ENCODE results near the gene CHRNA4. TPM values are rescaled to one million over a fixed set of nuclear protein-coding genes. Genes with fewer than 3 reads are reported as not detected.

Gene CHRNA4
- total RNA-seq, 1 donor from 2014 or later, result 165 TPM

DNA sequence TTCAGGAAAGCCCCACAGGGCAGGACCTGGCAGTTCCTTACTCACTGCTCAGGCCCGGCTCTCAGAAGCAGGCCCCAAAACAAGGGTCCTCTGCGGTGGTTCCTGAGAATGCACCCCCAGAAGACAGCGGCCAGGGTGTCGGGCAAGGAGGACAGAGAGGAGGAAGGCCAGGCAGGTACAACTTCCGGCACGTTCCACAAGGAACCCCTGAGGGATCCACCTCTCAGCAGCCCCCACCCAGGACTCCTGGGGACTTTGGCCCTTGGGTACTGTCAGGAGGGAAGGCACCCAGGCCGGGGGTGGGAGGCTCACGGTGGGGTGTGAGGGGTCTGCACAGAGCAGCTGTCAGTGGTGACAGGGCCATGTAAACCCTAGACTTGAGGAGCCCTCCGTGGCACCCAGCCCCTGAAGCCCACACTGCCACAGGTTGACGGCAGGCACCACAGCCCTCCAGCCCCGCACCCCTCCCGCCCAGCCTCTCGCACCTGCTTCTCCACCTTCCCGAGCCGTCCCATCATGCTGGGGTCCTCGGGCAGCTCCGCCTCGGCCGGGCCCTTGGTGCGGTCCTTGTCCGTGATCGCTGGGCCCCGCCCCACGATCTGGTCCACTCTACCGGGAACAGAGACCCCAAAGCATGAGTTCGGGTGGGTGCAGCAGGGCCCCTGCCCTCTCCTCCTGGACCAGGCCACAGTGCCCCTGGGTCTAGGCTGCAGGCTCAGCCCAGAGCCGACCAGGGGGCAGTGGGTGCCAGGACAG lies 47.0 kb upstream of the CHRNA4 start:
- peaks cover 21% of the 10 kb centered on the region for H3K9me3 Mint-ChIP-seq (ENCODE audit: unreplicated experiment)
- H3K27me3 Mint-ChIP-seq (ENCODE audit: unreplicated experiment), result peaks cover 12% of the 10 kb centered on the region
- TF ChIP-seq, protein P1, sequence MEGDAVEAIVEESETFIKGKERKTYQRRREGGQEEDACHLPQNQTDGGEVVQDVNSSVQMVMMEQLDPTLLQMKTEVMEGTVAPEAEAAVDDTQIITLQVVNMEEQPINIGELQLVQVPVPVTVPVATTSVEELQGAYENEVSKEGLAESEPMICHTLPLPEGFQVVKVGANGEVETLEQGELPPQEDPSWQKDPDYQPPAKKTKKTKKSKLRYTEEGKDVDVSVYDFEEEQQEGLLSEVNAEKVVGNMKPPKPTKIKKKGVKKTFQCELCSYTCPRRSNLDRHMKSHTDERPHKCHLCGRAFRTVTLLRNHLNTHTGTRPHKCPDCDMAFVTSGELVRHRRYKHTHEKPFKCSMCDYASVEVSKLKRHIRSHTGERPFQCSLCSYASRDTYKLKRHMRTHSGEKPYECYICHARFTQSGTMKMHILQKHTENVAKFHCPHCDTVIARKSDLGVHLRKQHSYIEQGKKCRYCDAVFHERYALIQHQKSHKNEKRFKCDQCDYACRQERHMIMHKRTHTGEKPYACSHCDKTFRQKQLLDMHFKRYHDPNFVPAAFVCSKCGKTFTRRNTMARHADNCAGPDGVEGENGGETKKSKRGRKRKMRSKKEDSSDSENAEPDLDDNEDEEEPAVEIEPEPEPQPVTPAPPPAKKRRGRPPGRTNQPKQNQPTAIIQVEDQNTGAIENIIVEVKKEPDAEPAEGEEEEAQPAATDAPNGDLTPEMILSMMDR (IDR thresholded peaks at IDR 0.05; ENCODE audit: partially characterized antibody, unreplicated experiment), result no peak
- H3K4me3 Mint-ChIP-seq (ENCODE audit: unreplicated experiment), result no peak overlapping the region
- H3K4me1 Mint-ChIP-seq (ENCODE audit: low read depth, unreplicated experiment), result peaks cover 10% of the 10 kb centered on the region
- no peak for DNase-seq
- H3K36me3 Mint-ChIP-seq (ENCODE audit: unreplicated experiment), result no peaks in the 10 kb centered on the region
- H3K27ac Mint-ChIP-seq (ENCODE audit: unreplicated experiment), result no peak overlapping the region

DNA sequence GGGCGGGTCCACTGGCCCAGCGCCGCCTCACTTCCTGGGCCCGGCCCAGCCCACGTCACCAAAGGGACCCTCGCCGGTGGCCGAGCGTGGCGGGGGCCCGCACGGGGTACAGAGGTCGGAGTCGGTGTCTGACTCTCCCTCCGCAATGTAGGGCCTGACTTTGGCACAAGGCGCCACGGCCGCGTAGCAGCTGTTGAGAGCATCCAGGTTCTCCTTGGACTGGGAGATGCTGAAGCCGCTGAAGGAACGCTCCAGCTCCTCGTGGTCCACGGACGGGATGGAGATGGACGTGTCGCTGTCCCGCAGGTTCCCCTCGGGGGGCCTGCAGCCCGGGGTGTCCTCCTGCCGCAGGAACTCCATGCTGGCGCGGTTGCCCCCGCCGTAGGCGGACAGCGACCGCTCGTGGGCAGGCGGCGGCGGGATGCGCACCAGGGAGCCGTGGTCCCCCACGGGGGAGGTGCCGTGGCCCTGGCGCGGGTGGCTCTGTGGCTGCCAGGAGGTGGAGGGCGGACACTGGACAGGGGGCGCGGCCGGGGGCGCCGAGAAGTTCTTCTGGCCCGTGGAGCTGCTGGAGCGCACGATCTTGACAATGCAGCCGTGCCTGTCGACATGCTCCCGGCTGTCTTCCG lies 45.6 kb upstream of the CHRNA4 start:
- Mint-ChIP-seq H3K4me3 (ENCODE audit: unreplicated experiment) (no peak overlapping the region), H3K27ac (ENCODE audit: unreplicated experiment) (no peak overlapping the region), H3K36me3 (ENCODE audit: unreplicated experiment) (no peaks in the 10 kb centered on the region), H3K9me3 (ENCODE audit: unreplicated experiment) (peaks cover 21% of the 10 kb centered on the region), H3K27me3 (ENCODE audit: unreplicated experiment) (peaks cover 18% of the 10 kb centered on the region), H3K4me1 (ENCODE audit: low read depth, unreplicated experiment) (peaks cover 6% of the 10 kb centered on the region)
- DNase-seq, result no peak
- TF ChIP-seq, protein P1 (IDR thresholded peaks at IDR 0.05; ENCODE audit: partially characterized antibody, unreplicated experiment), result no peak

DNA sequence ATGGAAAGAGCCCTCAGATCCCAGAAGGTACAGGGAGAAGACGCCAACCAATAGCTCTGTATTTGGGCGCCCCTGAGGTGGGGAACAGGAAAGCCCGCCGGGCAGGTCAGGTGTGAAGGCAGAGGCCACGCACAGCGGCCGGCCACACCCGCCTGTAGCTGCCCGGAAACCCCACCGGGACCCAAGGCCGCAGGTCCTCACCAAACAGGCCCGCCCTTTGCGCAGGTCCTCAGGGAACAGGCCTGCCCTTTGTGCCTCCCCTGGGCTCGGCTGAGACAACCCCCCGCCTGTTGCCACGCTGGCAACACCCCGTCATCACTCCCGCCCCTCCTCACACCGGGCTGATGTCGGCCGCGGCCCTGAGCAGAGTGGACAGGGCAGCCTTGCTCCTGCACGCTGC lies 44.9 kb upstream of the CHRNA4 start:
- TF ChIP-seq, protein P1 (IDR thresholded peaks at IDR 0.05; ENCODE audit: partially characterized antibody, unreplicated experiment), result no peak
- no peak for DNase-seq
- Mint-ChIP-seq H3K4me3 (ENCODE audit: unreplicated experiment) (no peak overlapping the region), H3K9me3 (ENCODE audit: unreplicated experiment) (peaks cover 22% of the 10 kb centered on the region), H3K36me3 (ENCODE audit: unreplicated experiment) (no peaks in the 10 kb centered on the region), H3K27ac (ENCODE audit: unreplicated experiment) (no peak overlapping the region), H3K27me3 (ENCODE audit: unreplicated experiment) (peaks cover 23% of the 10 kb centered on the region), H3K4me1 (ENCODE audit: low read depth, unreplicated experiment) (peaks cover 6% of the 10 kb centered on the region)

DNA sequence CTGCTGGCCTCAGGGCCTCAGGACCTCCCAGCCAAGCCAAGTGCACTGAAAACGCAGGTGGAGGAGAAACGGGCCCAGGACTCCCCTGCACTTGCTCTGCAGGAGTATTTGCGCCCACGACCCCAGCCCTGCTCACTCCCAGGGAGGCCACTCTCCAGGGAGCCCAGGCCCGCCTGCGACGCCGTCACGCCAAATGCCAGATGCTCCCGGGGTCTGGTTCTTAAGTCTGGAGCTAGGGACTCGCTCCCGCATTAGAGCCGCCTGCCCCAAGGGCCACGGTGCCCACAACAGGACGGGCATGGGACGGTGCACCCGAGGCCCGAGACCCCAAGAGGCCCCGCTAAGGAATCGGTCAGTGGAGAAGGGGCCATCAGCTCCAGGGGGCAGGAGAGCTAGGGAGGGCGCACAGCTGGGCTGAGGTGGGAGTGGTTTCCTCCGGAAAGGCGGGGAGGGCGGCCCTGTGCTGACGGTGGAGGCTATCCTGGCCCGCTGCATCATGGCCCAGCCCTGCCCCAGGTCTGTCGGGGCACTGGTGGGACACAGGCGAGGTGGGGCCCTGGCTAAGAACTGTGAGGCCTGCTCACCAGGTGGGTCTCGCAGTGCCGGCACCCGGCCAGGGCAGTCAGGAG lies 44.1 kb upstream of the CHRNA4 start:
- Mint-ChIP-seq H3K4me3 (ENCODE audit: unreplicated experiment) (no peak overlapping the region), H3K27me3 (ENCODE audit: unreplicated experiment) (peaks cover 26% of the 10 kb centered on the region), H3K36me3 (ENCODE audit: unreplicated experiment) (peaks cover 3% of the 10 kb centered on the region), H3K27ac (ENCODE audit: unreplicated experiment) (no peak overlapping the region), H3K9me3 (ENCODE audit: unreplicated experiment) (peaks cover 25% of the 10 kb centered on the region), H3K4me1 (ENCODE audit: low read depth, unreplicated experiment) (peaks cover 7% of the 10 kb centered on the region)
- TF ChIP-seq, protein P1 (IDR thresholded peaks at IDR 0.05; ENCODE audit: partially characterized antibody, unreplicated experiment), result no peak
- DNase-seq, result no peak

Data from glutamatergic neuron (in vitro differentiated cells).